Psoas muscle (tissue), 8 donors: Measurements from ENCODE around the gene PTPN13. TPM values are rescaled to one million over a fixed set of nuclear protein-coding genes. Genes with fewer than 3 reads are reported as not detected.

Experiments
- ATAC-seq, 4 donors: fragments of 200-7000 bp; cut with Tn5 transposase; one replicate each; pipeline ENCODE4 v1.9.1; 2020; ENCODE audit warnings: moderate library complexity in 3 of 4, mild to moderate bottlenecking in 2 of 4
- DNase-seq, 2 donors: peaks; one replicate each; pipeline ENCODE4 v3.0.0-alpha.2; 2020
- H3K27ac ChIP-seq: fragments of 200-600 bp; one replicate; pipeline ENCODE4 v1.8.0; 2022
- H3K27me3 ChIP-seq, 3 donors: fragments of 200-600 bp in 1 of 3; one replicate each; pipeline versions ENCODE4 v1.6.1 to v1.8.0; 2013 to 2022; ENCODE audit warnings: low read length in 2 of 3, mild to moderate bottlenecking in 2 of 3, moderate library complexity in 1 of 3; ENCODE audit not compliant: insufficient read depth in 3 of 3
- H3K36me3 ChIP-seq, 2 donors: fragments of 200-600 bp in 1 of 2; one replicate each; pipeline versions ENCODE4 v1.6.1 to v1.8.0; 2013 to 2022; ENCODE audit warnings: low read depth in 1 of 2, mild to moderate bottlenecking in 1 of 2, moderate library complexity in 1 of 2; ENCODE audit not compliant: insufficient read depth in 1 of 2
- H3K4me1 ChIP-seq: fragments of 200-600 bp; one replicate; pipeline ENCODE4 v1.8.0; 2022
- H3K4me3 ChIP-seq: fragments of 200-600 bp; one replicate; pipeline ENCODE4 v1.8.0; 2022; ENCODE audit warnings: mild to moderate bottlenecking
- H3K9me3 ChIP-seq: fragments of 200-600 bp; one replicate; pipeline ENCODE4 v1.8.0; 2022
- CTCF ChIP-seq: fragments of 200-600 bp; IDR thresholded peaks from one replicate; pipeline ENCODE4 v1.8.0; 2022; ENCODE audit warnings: antibody characterized with exemption
- WGBS, 3 donors: extraction: QIAGEN DNeasy Blood & Tissue Kit; methylation state at CpG; one replicate each; pipeline versions ENCODE4 v1.1.6 to v1.1.7; 2013; 5-methylcytosine and 5-hydroxymethylcytosine counted together
- intact Hi-C, 2 donors: fragments of 100-400 bp; cut with DNase I; formaldehyde crosslinking; loops; one replicate each; pipeline versions ENCODE4 v1.11.0 to v1.14.2; 2022
- polyA plus RNA-seq, 3 donors: library from polyadenylated mRNA; stranded (reverse); fragments of 200-250 nt; gene quantifications; one replicate each; pipeline ENCODE4 v1.2.3, GENCODE V29; 2013
- total RNA-seq, 4 donors: library from RNA; stranded (reverse); fragmentation: NEBNext Ultra II Directional in 2 of 4; extraction: Animal tissue kit (Norgen Biotek cat#: 25700) in 2 of 4; gene quantifications; one replicate each; pipeline versions ENCODE4 v1.2.1 to v1.2.4, GENCODE V29; 2021 to 2023
- donor health status: healthy with polysubstance abuse.
- donor health status: DM: no; HTN: no; CAD: no; lungs with moderate emphysema.
- donor health status: Bipolar disorder and iron deficiency.
- donor health status: healthy.
- donor health status: DM: yes; HTN: yes; CAD: no.
- donor health status: DM: no; HTN: no; CAD: no.
- donor health status: DM: no; HTN: no; CAD: no.
- donor health status: DM: yes; HTN: yes; CAD: no.

PTPN13 gene
- total and polyA plus RNA-seq, 7 donors: 0.22 to 2.4 (median 0.89) TPM

- no peaks in the 10 kb centered on the region for H3K36me3 ChIP-seq
- intact Hi-C loops: no loop called here
- H3K27me3 ChIP-seq: no peaks in the 10 kb centered on the region
- ATAC-seq (no peak), DNase-seq (no peak)
- H3K27ac ChIP-seq: no peak overlapping the region
- no peaks in the 10 kb centered on the region for H3K9me3 ChIP-seq
- H3K4me1 ChIP-seq: no peaks in the 10 kb centered on the region
- whole genome bisulfite sequencing, 3 donors: 62 to 85% (median 78%) methylated on average over 3 of the region's 3 CpGs
- no peak overlapping the region for H3K4me3 ChIP-seq
- TF ChIP-seq CTCF: no peak
Measured at GRCh38 chr4:86720508-86721068, 126.5 kb downstream of the PTPN13 start.

GRCh38 chr4:86721412-86721811 is 127.3 kb downstream of the PTPN13 start:
- no peak for DNase-seq
- Histone ChIP-seq H3K27ac (no peak overlapping the region), H3K27me3 (no peaks in the 10 kb centered on the region), H3K36me3 (no peaks in the 10 kb centered on the region), H3K4me1 (no peaks in the 10 kb centered on the region), H3K4me3 (no peak overlapping the region), H3K9me3 (no peaks in the 10 kb centered on the region)
- intact Hi-C loops: no loop called here
- no peak for TF ChIP-seq CTCF
- ATAC-seq: no peak
- WGBS, 3 donors: 58 to 71% (median 67%) methylated on average over 2 of the region's 2 CpGs

GRCh38 chr4:86730310-86730709 is 136.2 kb downstream of the PTPN13 start:
- TF ChIP-seq CTCF: no peak
- intact Hi-C loops: no loop called here
- ATAC-seq (no peak), DNase-seq (no peak)
- no peaks in the 10 kb centered on the region for H3K9me3 ChIP-seq
- H3K4me1 ChIP-seq: no peaks in the 10 kb centered on the region
- H3K4me3 ChIP-seq: no peak overlapping the region
- no peaks in the 10 kb centered on the region for H3K36me3 ChIP-seq
- no peaks in the 10 kb centered on the region for H3K27me3 ChIP-seq
- WGBS, 3 donors: 68 to 76% (median 72%) methylated on average over 10 of the region's 10 CpGs
- no peak overlapping the region for H3K27ac ChIP-seq

- DNase-seq (no peak), ATAC-seq (no peak)
- intact Hi-C loops: no loop called here
- no peaks in the 10 kb centered on the region for H3K27me3 ChIP-seq
- no peaks in the 10 kb centered on the region for H3K36me3 ChIP-seq
- H3K4me1 ChIP-seq: no peaks in the 10 kb centered on the region
- no peak overlapping the region for H3K4me3 ChIP-seq
- TF ChIP-seq CTCF: no peak
- H3K9me3 ChIP-seq: no peaks in the 10 kb centered on the region
- 89 to 100% (median 94%) methylated on average over 1 of the region's 1 CpG for WGBS, 3 donors
- H3K27ac ChIP-seq: no peak overlapping the region
Measured at GRCh38 chr4:86737244-86737643, 143.1 kb downstream of the PTPN13 start.

GRCh38 chr4:86741846-86742245 is 147.7 kb downstream of the PTPN13 start:
- no peak for DNase-seq
- Histone ChIP-seq H3K27me3 (no peaks in the 10 kb centered on the region), H3K36me3 (no peaks in the 10 kb centered on the region), H3K4me3 (no peak overlapping the region), H3K9me3 (no peaks in the 10 kb centered on the region), H3K4me1 (no peaks in the 10 kb centered on the region), H3K27ac (no peak overlapping the region)
- TF ChIP-seq CTCF: no peak
- ATAC-seq: no peak
- intact Hi-C loops: no loop called here
- 65 to 78% (median 74%) methylated on average over 1 of the region's 1 CpG for WGBS, 3 donors
